Body of pancreas (tissue), 4 donors: ENCODE data around the gene ATP10A.

Experiments used
- CTCF ChIP-seq, 7 experiments: fragments of 450-650 bp in 4 of 7; fragments of 200-600 bp in 3 of 7; sonication (generic) in 3 of 7; IDR thresholded peaks; one replicate each; pipeline ENCODE4 v1.5.1; 2016 to 2019; ENCODE audit warnings: antibody characterized with exemption in 7 of 7
- POLR2A ChIP-seq, 3 donors: fragments of 450-650 bp; IDR thresholded peaks; one replicate each; pipeline ENCODE4 v1.6.1; 2016; ENCODE audit warnings: antibody characterized with exemption in 3 of 3, mild to moderate bottlenecking in 2 of 3

- TF ChIP-seq CTCF (IDR thresholded peaks at IDR 0.05), result no peak
- TF ChIP-seq POLR2A (IDR thresholded peaks at IDR 0.05), result no peak
Measured at GRCh38 chr15:25869701-25870100, 6.6 kb upstream of the ATP10A start.
